ENCODE results near the gene DIP2B. TPM values are rescaled to one million over a fixed set of nuclear protein-coding genes. Genes with fewer than 3 reads are reported as not detected.

The DIP2B gene
- total and polyA plus RNA-seq, 2 experiments from 2014 or later, result 5.6 to 17.9 TPM

- in situ Hi-C loops (cut with MboI), result no loop called here
These were observed 154.5 kb downstream of the DIP2B start for GRCh38 chr12:50659260-50659659.

GRCh38 chr12:50659690-50660424 lies 155.1 kb downstream of the DIP2B start:
- TF ChIP-seq EZH2 (IDR thresholded peaks at IDR 0.05; ENCODE audit: insufficient read depth, poor library complexity, severe bottlenecking), result no peak
- no peak for TF ChIP-seq EZH2phosphoT487 (IDR thresholded peaks at IDR 0.05; ENCODE audit: insufficient read depth, low read depth)
- no peak overlapping the region for H3K4me2 ChIP-seq (ENCODE audit: unreplicated experiment)

More at GRCh38 chr12:50659260-50659659, 154.5 kb downstream of the DIP2B start:
- Histone ChIP-seq H3K4me2 (ENCODE audit: unreplicated experiment) (no peak overlapping the region), H3K36me3 (ENCODE audit: low read depth) (peaks cover 4% of the 10 kb centered on the region; the same call in 1 of the 2 replicates), H2AFZ (no peak overlapping the region), H3K4me3 (no peak overlapping the region), H3K9ac (no peak overlapping the region), H4K20me1 (ENCODE audit: insufficient read depth) (no peaks in the 10 kb centered on the region), H3F3A (ENCODE audit: insufficient read depth) (no peaks in the 10 kb centered on the region), H3K27me3 (replicated peaks; ENCODE audit: insufficient read depth) (no peaks in the 10 kb centered on the region), H3K27ac (no peak overlapping the region), H3K9me2 (ENCODE audit: insufficient read depth) (no peaks in the 10 kb centered on the region), H3K79me2 (ENCODE audit: insufficient read depth) (peaks cover 18% of the 10 kb centered on the region), H3K9me3 (ENCODE audit: low read depth) (no peaks in the 10 kb centered on the region), H3K4me1 (ENCODE audit: insufficient read depth) (no peaks in the 10 kb centered on the region)
- TF ChIP-seq EZH2phosphoT487 (IDR thresholded peaks at IDR 0.05; ENCODE audit: insufficient read depth, low read depth) (no peak), EZH2 (IDR thresholded peaks at IDR 0.05; ENCODE audit: insufficient read depth, poor library complexity, severe bottlenecking) (no peak)
- DNase-seq, result no peak
- WGBS, 2 experiments (ENCODE audit: low coverage in 1 of 2, low lambda C conversion rate in 2 of 2, missing lambda C conversion rate in 2 of 2), result 91 to 93% methylated on average over 2 of the region's 2 CpGs

GRCh38 chr12:50660425-50660822 lies 155.6 kb downstream of the DIP2B start:
- Histone ChIP-seq H3K4me3 (no peak overlapping the region), H3K9ac (no peak overlapping the region), H4K20me1 (ENCODE audit: insufficient read depth) (no peaks in the 10 kb centered on the region), H3F3A (ENCODE audit: insufficient read depth) (no peaks in the 10 kb centered on the region), H3K4me1 (ENCODE audit: insufficient read depth) (no peaks in the 10 kb centered on the region), H3K36me3 (ENCODE audit: low read depth) (peaks cover 4% of the 10 kb centered on the region; the same call in 1 of the 2 replicates), H3K9me3 (ENCODE audit: low read depth) (no peaks in the 10 kb centered on the region), H2AFZ (no peak overlapping the region), H3K4me2 (ENCODE audit: unreplicated experiment) (no peak overlapping the region), H3K27ac (no peak overlapping the region), H3K9me2 (ENCODE audit: insufficient read depth) (no peaks in the 10 kb centered on the region), H3K79me2 (ENCODE audit: insufficient read depth) (0 out of 2 replicates have a peak, but pooled peaks cover 10% of the 10 kb centered on the region), H3K27me3 (replicated peaks; ENCODE audit: insufficient read depth) (no peaks in the 10 kb centered on the region)
- no peak for TF ChIP-seq EZH2 (IDR thresholded peaks at IDR 0.05; ENCODE audit: insufficient read depth, poor library complexity, severe bottlenecking)
- TF ChIP-seq EZH2phosphoT487 (IDR thresholded peaks at IDR 0.05; ENCODE audit: insufficient read depth, low read depth), result no peak
- in situ Hi-C loops (cut with MboI), result no loop called here
- DNase-seq, result no peak
- 84 to 85% methylated on average over 2 of the region's 2 CpGs for WGBS, 2 experiments (ENCODE audit: low coverage in 1 of 2, low lambda C conversion rate in 2 of 2, missing lambda C conversion rate in 2 of 2)

More at GRCh38 chr12:50659690-50660424, 155.1 kb downstream of the DIP2B start:
- in situ Hi-C loops (cut with MboI), result no loop called here
- no peak overlapping the region for H3K27ac ChIP-seq
- 97% methylated on average over 6 of the region's 6 CpGs for WGBS, 2 experiments (ENCODE audit: low coverage in 1 of 2, low lambda C conversion rate in 2 of 2, missing lambda C conversion rate in 2 of 2)
- no peaks in the 10 kb centered on the region for H3K9me3 ChIP-seq (ENCODE audit: low read depth)
- H2AFZ ChIP-seq, result no peak overlapping the region
- H3K4me1 ChIP-seq (ENCODE audit: insufficient read depth), result no peaks in the 10 kb centered on the region
- no peaks in the 10 kb centered on the region for H3F3A ChIP-seq (ENCODE audit: insufficient read depth)
- H3K79me2 ChIP-seq (ENCODE audit: insufficient read depth), result peaks cover 12% of the 10 kb centered on the region; the same call in 1 of the 2 replicates
- no peak overlapping the region for H3K9ac ChIP-seq
- H3K9me2 ChIP-seq (ENCODE audit: insufficient read depth), result no peaks in the 10 kb centered on the region
- H3K36me3 ChIP-seq (ENCODE audit: low read depth), result peaks cover 4% of the 10 kb centered on the region; the same call in 1 of the 2 replicates
- no peak overlapping the region for H3K4me3 ChIP-seq
- DNase-seq, result no peak
- H3K27me3 ChIP-seq (replicated peaks; ENCODE audit: insufficient read depth), result no peaks in the 10 kb centered on the region
- no peaks in the 10 kb centered on the region for H4K20me1 ChIP-seq (ENCODE audit: insufficient read depth)

GRCh38 chr12:50661300-50662115 lies 156.7 kb downstream of the DIP2B start:
- Histone ChIP-seq H2AFZ (no peak overlapping the region), H3K36me3 (ENCODE audit: low read depth) (peaks cover 4% of the 10 kb centered on the region; the same call in 1 of the 2 replicates), H3K27ac (no peak overlapping the region), H3K4me3 (no peak overlapping the region), H4K20me1 (ENCODE audit: insufficient read depth) (no peaks in the 10 kb centered on the region), H3F3A (ENCODE audit: insufficient read depth) (no peaks in the 10 kb centered on the region), H3K27me3 (replicated peaks; ENCODE audit: insufficient read depth) (no peaks in the 10 kb centered on the region), H3K79me2 (ENCODE audit: insufficient read depth) (peaks cover 13% of the 10 kb centered on the region; the same call in 1 of the 2 replicates), H3K9me2 (ENCODE audit: insufficient read depth) (no peaks in the 10 kb centered on the region), H3K9me3 (ENCODE audit: low read depth) (no peaks in the 10 kb centered on the region), H3K9ac (no peak overlapping the region), H3K4me1 (ENCODE audit: insufficient read depth) (no peaks in the 10 kb centered on the region), H3K4me2 (ENCODE audit: unreplicated experiment) (no peak overlapping the region)
- DNase-seq, result no peak
- in situ Hi-C loops (cut with MboI), result no loop called here
- TF ChIP-seq EZH2phosphoT487 (IDR thresholded peaks at IDR 0.05; ENCODE audit: insufficient read depth, low read depth), result no peak
- TF ChIP-seq EZH2 (IDR thresholded peaks at IDR 0.05; ENCODE audit: insufficient read depth, poor library complexity, severe bottlenecking), result no peak
- 63 to 65% methylated on average over 7 of the region's 7 CpGs for WGBS, 2 experiments (ENCODE audit: low coverage in 1 of 2, low lambda C conversion rate in 2 of 2, missing lambda C conversion rate in 2 of 2)

Data from GM23248 (cell line).